D721Med (cell line): ENCODE measurements around the gene CPE.
A peak's percentile ranks its signal among the peaks of the same experiment; 100 is the strongest.

ENCODE experiments used
- DNase-seq: peaks from one replicate; pipeline ENCODE4 v3.0.0; 2011; ENCODE audit warnings: low spot score; ENCODE audit not compliant: insufficient read length
- FAIRE-seq: peaks from 2 replicates; lab custom pipeline; 2011; peaks lifted over from hg19 to GRCh38; lab: Jason Lieb, UNC
- CTCF ChIP-seq: IDR thresholded peaks from 2 replicates; pipeline ENCODE4 v1.5.1; 2012; ENCODE audit warnings: mild to moderate bottlenecking, control low read depth; ENCODE audit not compliant: insufficient read depth; ENCODE audit errors: missing control alignments

Gene CPE

GRCh38 chr4:165378745-165379677, at the start of gene CPE:
Gene CPE (plus strand): TSS chr4:165379008. CDS start chr4:165379222, 214 bp downstream.
- peak; percentile 38 for DNase-seq
- peak; percentile 25 for TF ChIP-seq CTCF
- FAIRE-seq = no peak

- FAIRE-seq (no peak), DNase-seq (no peak)
- TF ChIP-seq CTCF = no peak
Observed at GRCh38 chr4:165330071-165330470, 48.7 kb upstream of the CPE start.

GRCh38 chr4:165330666-165331065, 48.1 kb upstream of the CPE start:
- FAIRE-seq (no peak), DNase-seq (no peak)
- no peak for TF ChIP-seq CTCF

- DNase-seq = no peak
- no peak for FAIRE-seq
- no peak for TF ChIP-seq CTCF
Observed at GRCh38 chr4:165331359-165331758, 47.4 kb upstream of the CPE start.

- DNase-seq (no peak), FAIRE-seq (no peak)
- no peak for TF ChIP-seq CTCF
Observed at GRCh38 chr4:165331823-165332222, 47.0 kb upstream of the CPE start.

- no peak for TF ChIP-seq CTCF
- DNase-seq (no peak), FAIRE-seq (peak; percentile 70)
Observed at GRCh38 chr4:165332502-165332901, 46.3 kb upstream of the CPE start.

- FAIRE-seq (peak; percentile 41), DNase-seq (no peak)
- no peak for TF ChIP-seq CTCF
Observed at GRCh38 chr4:165335163-165335703, 43.6 kb upstream of the CPE start.
